Left ventricle myocardium inferior (tissue), 1 donor: ENCODE measurements around the gene SPTBN2. TPM values are rescaled to one million over a fixed set of nuclear protein-coding genes. Genes with fewer than 3 reads are reported as not detected.

ENCODE experiments used
- DNase-seq: peaks from one replicate; pipeline ENCODE4 v3.0.0-alpha.2; 2020
- H3K27ac ChIP-seq: fragments of 200-600 bp; replicated peaks from 2 replicates; pipeline ENCODE4 v1.8.0; 2021
- H3K27me3 ChIP-seq: fragments of 200-600 bp; 2 replicates; pipeline ENCODE4 v1.8.0; 2021; ENCODE audit warnings: low read depth
- H3K36me3 ChIP-seq: fragments of 200-600 bp; 2 replicates; pipeline ENCODE4 v1.8.0; 2021
- H3K4me1 ChIP-seq: fragments of 200-600 bp; 2 replicates; pipeline ENCODE4 v1.8.0; 2021
- H3K4me3 ChIP-seq: fragments of 200-600 bp; 2 replicates; pipeline ENCODE4 v1.8.0; 2021; ENCODE audit warnings: mild to moderate bottlenecking, moderate library complexity
- H3K9me3 ChIP-seq: fragments of 200-600 bp; replicated peaks from 2 replicates; pipeline ENCODE4 v1.8.0; 2021
- CTCF ChIP-seq: fragments of 200-600 bp; IDR thresholded peaks from 2 replicates; pipeline ENCODE4 v1.8.0; 2021; ENCODE audit warnings: antibody characterized with exemption, mild to moderate bottlenecking, borderline replicate concordance
- intact Hi-C: fragments of 100-400 bp; cut with micrococcal nuclease; formaldehyde crosslinking; loops from one replicate; pipeline ENCODE4 v1.11.0; 2022
- total RNA-seq: library from RNA; stranded (reverse); fragmentation: NEBNext Ultra II Directional; extraction: Animal tissue kit (Norgen Biotek cat#: 25700); gene quantifications from one replicate; pipeline ENCODE4 v1.2.1, GENCODE V29; 2021
- donor health status: DM: no; HTN: yes; CAD: no; lungs with severe emphysema.

SPTBN2 gene
- total RNA-seq, 1 donor from 2014 or later, result 0.77 TPM

DNA sequence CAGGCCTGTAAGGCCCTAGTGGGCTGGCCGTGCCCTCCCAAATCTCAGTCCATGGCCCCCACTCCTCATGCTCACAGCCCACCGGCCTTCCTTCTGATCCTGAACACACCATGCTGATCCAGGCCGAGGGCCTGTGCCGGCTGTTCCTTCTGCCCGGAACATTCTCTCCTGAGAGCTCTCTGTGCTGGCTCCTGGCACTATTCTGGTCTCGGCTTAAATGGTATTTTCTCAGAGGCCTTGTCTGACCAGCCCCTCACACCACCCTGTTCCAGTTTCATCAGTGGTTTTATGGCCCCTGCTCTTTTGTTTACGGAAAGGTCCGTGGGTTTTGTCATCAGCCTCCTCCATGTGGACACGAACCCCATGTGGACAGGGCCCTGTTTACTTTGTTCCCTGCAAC, 22.0 kb downstream of the SPTBN2 start:
- Histone ChIP-seq H3K36me3 (no peaks in the 10 kb centered on the region), H3K27ac (no peak overlapping the region), H3K27me3 (no peaks in the 10 kb centered on the region), H3K9me3 (no peaks in the 10 kb centered on the region), H3K4me3 (no peak overlapping the region), H3K4me1 (no peaks in the 10 kb centered on the region)
- no peak for DNase-seq
- intact Hi-C loops, result no loop called here
- TF ChIP-seq CTCF, result no peak

DNA sequence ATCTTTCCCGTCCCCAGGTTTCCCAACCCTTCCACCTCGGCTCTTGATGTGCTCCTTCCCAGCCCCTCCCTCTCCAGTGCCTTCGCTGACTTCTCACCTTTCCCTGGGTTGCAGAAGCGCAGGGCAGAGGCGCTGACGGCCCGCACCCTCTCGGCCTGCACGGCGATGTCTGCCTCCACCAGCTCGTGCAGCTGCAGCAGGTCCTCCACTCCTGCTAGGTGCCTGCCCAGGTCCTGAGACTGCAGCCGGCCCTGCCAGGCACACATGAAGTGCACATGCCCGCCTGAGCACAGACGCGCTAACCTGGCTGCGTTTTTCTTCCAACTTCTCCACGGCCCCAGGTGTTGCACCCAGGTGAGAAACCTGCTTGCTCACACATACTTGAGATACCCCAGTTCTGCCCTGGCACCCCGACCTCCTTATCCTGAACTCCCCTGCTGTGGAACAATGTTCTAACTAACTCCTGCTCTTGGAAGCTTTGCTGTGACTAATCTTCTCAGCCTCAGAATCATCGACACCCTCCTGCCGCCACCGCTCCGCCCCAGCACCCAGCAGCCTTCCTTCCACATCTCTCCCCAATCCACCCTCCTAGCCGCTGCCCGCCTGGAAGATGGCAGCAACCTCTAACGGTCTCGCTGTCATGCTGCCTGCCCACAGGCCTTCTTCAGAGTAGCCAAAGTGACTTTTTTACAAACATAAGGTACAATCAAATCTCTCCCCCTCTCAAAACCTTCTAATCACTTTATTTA, 23.3 kb downstream of the SPTBN2 start:
- H3K27ac ChIP-seq, result no peak overlapping the region
- no peaks in the 10 kb centered on the region for H3K9me3 ChIP-seq
- H3K4me1 ChIP-seq, result no peaks in the 10 kb centered on the region
- intact Hi-C loops, result no loop called here
- TF ChIP-seq CTCF, result no peak
- no peaks in the 10 kb centered on the region for H3K36me3 ChIP-seq
- no peak for DNase-seq
- no peak overlapping the region for H3K4me3 ChIP-seq
- no peaks in the 10 kb centered on the region for H3K27me3 ChIP-seq

- Histone ChIP-seq H3K27ac (no peak overlapping the region), H3K27me3 (no peaks in the 10 kb centered on the region), H3K4me1 (no peaks in the 10 kb centered on the region), H3K4me3 (no peak overlapping the region), H3K9me3 (peaks cover 9% of the 10 kb centered on the region), H3K36me3 (no peaks in the 10 kb centered on the region)
- TF ChIP-seq CTCF, result no peak
- intact Hi-C loops, result no loop called here
- DNase-seq, result no peak
Observed at GRCh38 chr11:66704659-66705360, 24.2 kb downstream of the SPTBN2 start.

DNA sequence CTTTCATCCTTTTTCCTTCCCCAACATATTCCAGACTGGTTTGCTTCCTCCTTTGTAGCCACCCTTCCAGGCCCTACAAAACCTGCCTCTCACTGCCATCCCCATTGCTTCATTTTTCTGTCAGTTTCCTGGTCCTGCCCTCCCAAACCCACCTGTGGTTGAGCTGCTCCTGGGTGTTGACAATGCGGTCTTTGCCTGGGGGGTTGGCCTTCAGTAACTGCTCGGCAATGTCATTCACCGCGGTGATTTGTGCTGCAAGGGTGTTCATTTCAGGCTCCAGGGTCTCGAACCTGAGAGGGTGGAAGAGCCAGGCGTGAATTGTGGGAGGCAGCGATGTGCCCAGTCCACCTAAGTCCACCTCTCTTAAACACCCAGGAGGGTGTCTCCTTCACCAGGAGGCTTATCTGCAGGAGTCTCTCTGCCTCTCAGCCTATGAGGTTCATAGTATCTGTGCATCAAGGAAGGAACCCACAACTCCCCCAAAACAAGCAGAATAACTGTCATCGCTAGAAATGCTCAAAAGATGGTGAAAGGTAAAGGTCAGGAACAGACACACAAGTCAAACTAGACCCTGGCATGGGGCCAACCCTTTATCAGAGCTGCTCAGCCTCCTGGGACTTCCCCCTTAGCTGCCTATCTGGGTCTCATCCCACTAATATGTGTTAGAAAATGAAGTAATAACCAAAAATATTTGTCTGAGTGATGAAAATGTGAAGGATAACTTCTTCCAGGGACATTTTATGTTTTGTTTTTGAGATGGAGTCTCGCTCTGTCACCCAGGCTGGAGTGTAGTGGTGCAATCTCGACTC, 27.4 kb downstream of the SPTBN2 start:
- H3K36me3 ChIP-seq, result no peaks in the 10 kb centered on the region
- H3K4me3 ChIP-seq, result no peak overlapping the region
- intact Hi-C loops, result no loop called here
- H3K4me1 ChIP-seq, result no peaks in the 10 kb centered on the region
- no peaks in the 10 kb centered on the region for H3K27me3 ChIP-seq
- no peak for TF ChIP-seq CTCF
- no peak for DNase-seq
- no peak overlapping the region for H3K27ac ChIP-seq
- peaks cover 18% of the 10 kb centered on the region for H3K9me3 ChIP-seq

DNA sequence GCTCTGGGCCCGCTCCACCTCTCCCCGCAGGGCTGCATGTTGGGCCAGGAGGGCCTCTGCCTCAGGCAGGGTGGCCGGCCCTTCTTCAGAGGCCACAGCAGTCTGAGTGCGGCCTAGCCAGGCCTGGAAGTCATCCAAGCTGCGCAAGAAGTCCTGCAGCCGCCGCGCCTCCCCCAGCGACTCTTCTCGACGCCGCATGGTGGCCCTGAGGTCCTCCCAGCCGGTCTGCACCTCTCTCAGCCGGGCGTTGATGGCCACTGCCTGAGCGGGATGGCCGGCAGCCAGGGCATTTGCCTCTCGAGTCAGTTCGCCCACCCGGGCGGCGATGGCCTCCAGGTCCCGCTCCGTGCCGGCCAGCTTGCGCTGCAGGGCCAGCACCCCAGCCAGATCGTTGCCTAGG, 28.3 kb downstream of the SPTBN2 start:
- Histone ChIP-seq H3K36me3 (no peaks in the 10 kb centered on the region), H3K9me3 (peaks cover 18% of the 10 kb centered on the region), H3K4me3 (no peak overlapping the region), H3K4me1 (no peaks in the 10 kb centered on the region), H3K27ac (no peak overlapping the region), H3K27me3 (no peaks in the 10 kb centered on the region)
- intact Hi-C loops, result no loop called here
- no peak for DNase-seq
- TF ChIP-seq CTCF, result no peak
